GM15510 (cell line): ENCODE results near the gene XAB2.
A peak's percentile ranks its signal among the peaks of the same experiment; 100 is the strongest.

ENCODE experiments used
- POLR2A ChIP-seq: IDR thresholded peaks from 3 replicates; pipeline ENCODE4 v1.6.1; 2011; ENCODE audit warnings: borderline replicate concordance; ENCODE audit not compliant: insufficient read length; ENCODE audit errors: extremely low read depth

The XAB2 gene

DNA sequence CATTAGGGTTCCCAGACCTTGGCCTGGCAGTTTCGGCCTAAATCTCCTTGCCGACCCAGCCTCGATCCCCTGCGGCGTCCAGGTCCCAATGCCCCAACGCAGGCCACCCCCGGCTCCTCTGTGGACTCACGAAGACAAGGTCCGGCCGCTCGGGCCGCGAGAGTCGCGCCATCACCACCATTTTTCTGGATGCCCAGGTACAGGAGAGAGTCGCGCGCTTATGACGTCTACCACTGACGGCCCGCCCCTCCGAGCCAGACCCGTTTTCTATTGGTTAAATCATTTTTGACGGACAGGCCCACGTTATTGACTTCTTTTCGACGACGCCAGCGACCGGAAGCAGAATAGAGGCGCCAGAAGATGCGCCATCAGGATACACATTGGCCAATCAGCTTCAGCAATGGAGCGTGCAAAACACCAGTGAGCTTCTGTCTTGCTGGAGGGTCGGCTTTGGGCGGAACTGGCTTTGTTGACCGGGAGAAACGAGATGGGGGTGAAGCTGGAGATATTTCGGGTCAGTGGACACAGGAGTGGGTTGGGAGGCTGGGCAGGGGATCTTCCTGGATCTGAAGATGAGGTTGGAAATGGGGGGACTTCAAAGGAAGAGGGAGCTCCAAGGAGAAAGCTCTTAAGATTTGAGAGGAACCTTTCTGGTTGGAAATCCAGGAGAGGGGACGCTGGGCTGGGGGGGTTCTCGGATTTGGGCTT, at the start of gene XAB2, which contains the start of gene PET100:
Gene XAB2, minus strand, starts transcription at position 199 of the 708 bp plus-strand sequence. Its CDS starts 18 bp downstream, at position 181.
Gene PET100, plus strand, starts transcription at position 447 of the 708 bp plus-strand sequence. Its CDS starts 41 bp downstream, at position 488.
- TF ChIP-seq POLR2A: peak; percentile 43

DNA sequence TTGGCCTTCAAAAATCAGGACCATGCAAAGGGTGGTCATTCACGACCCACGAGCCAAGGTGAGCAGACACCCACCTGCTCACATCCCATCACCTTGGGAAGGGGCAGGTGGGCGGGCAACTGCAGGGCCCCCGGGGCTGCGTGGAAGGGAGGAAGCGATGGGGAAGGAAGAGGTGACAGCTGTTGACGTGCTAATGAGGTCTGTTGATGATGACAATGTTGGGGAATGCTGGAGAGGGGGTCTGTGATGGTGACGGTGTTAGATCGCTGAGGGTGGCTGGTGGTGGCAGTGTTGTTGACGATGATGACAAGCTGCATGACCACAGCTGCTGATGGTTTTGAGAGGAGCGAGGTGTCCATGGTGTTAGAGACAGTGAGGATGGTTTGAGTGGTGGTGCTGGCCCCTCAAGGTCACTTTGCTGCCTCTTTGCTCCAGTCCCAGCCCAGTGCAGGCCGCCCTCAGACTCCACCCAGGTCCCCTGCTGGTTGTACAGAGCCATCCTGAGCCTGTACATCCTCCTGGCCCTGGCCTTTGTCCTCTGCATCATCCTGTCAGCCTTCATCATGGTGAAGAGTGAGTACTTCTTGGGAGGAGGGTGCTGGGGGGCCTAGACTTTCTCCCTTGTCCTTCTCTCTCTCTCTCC, 48.4 kb upstream of the XAB2 start:
- TF ChIP-seq POLR2A: no peak

DNA sequence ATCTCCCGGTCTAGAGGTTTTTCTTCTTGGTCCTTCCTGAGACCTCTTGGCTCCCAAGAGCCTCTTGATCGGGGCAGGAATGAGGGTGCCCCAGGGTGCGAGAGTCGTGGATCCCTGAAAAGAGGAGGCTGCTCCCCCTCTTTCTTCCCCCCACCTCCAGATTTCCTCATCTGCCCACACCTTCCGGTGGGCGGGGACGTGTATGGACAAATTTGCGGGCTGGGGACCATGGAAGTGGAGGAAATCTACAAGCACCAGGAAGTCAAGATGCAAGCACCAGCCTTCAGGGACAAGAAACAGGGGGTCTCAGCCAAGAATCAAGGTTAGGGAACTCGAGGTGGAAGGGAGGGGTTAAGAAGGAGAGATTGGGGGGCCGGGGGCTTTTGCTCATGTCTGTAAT, 47.5 kb upstream of the XAB2 start, which contains the start of gene MCEMP1:
Gene MCEMP1, plus strand, starts transcription at position 237 of the 400 bp plus-strand sequence. Its CDS starts 31 bp downstream, at position 268.
- no peak for TF ChIP-seq POLR2A

GRCh38 chr19:7676376-7676775, 47.0 kb upstream of the XAB2 start:
- TF ChIP-seq POLR2A: no peak

DNA sequence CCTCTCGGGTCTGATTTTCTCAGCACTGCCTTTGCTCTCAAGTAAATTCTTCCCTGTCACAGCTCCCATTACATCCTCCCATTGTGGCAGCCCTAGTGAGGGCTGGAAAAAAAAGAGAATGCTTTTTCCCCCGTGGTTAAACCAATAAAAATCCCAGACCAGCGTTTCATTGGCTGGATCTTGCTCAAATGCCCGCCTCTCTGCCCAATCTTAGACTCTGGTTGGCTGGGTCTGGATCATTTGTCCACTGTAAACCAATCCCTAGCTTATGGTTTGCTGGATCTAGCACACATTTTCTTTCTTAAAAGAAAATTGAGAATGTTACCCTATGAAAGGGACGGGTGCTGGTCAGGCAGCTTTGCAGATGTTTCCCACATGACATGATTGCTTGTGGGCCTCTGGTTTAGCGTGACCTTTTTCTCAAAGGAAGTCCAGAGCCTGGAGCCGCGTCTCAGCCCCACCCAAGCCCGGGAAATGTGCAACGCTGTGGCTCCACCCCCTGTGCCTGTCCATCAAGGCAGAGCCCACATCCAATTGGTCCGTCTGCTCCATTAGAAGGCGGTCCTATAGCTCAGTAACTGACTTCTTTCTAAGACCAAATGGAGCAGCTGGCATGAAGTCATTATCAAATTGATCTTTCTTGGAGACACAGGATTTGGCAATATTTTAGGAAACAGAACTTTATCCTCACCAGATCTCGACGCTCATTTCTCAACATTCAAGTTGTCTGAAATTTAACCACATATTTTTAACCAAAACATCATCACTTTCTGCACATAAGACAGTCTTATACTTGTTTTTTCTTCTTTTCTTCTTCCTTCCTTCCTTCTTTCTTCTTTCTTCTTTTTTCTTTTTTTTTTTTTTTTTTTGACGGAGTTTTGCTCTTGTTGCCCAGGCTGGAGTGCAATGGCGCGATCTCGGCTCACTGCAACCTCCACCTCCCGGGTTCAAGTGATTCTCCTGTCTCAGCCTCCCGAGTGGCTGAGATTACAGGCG, 45.0 kb upstream of the XAB2 start:
- TF ChIP-seq POLR2A: no peak

GRCh38 chr19:7672522-7672921, 43.2 kb upstream of the XAB2 start:
- TF ChIP-seq POLR2A: no peak

DNA sequence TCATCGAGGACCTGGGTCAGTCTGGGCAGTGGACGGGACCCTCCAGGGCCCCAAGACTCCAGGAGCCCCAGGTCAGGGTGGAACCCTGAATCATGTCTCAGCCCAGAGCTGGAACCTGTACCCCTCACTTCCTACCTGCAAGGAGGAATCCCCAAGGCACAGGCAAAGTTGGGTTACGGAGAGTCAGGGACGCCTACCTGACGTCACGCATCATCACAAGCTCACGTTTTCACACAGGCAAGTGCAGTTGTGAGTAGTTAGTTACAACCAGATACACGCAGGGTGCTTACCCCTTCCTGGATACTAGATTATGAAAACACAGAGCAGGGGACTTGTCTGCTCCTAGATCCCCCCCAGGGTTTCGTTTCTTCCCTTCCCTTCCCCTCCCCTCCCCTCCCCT, 41.4 kb upstream of the XAB2 start:
- TF ChIP-seq POLR2A: no peak

DNA sequence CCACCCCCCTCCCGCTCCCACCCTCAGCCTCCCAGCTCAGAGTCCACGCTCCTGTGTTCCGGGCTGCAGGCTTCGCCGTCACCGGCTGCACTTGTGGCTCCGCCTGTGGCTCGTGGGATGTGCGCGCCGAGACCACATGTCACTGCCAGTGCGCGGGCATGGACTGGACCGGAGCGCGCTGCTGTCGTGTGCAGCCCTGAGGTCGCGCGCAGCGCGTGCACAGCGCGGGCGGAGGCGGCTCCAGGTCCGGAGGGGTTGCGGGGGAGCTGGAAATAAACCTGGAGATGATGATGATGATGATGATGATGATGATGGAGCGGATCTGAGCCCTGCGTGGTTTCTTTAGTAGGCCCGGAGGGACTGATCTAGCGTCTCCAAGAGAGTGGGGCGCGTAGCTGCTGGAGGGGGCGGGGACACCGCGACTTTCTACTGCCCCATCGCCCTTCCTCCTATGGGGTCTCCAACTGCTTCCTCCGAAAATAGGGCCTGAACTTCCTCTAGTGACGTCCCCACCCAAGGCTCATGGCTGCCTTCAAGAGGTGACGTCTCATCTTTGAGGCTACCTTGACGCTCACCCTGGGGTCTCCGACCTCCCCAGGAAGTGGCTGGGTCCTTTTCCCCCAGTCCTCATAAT, 40.9 kb upstream of the XAB2 start:
- TF ChIP-seq POLR2A: no peak

DNA sequence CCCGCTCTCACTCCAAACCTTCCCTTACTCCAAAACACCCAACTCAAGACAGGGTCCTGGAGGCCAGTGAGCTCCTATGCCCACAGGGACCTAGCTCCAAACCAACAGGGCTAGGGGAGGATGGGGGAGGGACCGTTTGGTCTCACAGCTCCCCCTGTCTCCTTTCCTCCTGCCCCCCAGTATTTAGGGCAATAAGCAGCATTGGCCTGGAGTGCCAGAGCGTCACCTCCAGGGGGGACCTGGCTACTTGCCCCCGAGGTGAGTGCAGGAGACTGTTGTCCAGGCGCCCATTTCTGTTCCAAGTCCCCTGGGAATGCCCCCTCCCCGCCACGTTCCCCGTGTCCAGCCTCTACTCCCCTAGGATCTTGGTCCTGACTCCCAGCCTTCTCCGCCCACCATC, 40.3 kb upstream of the XAB2 start:
- TF ChIP-seq POLR2A: no peak

DNA sequence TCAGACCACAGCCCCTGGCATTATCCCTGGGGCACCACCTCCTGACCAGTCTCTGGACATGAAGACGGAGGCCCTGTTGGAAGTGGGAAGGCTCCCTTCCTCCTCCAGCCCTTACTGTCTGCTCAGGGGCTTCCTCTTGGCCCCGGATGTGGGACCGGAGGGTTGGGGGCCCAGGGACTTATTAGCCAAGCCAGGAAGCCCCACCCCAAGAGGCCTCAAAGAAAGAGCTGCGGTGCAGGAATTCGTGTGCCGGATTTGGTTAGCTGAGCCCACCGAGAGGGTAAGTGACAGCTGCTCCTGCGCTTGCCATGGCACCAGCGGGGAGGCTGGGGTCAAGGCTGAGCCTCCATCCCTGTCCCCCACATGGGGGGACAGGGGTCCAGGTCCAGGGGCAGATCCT, 39.5 kb upstream of the XAB2 start, which contains the start of gene RETN:
Gene RETN, plus strand, starts transcription at position 208 of the 400 bp plus-strand sequence. CDS start 278 bp downstream, outside the sequence.
- TF ChIP-seq POLR2A: no peak

- no peak for TF ChIP-seq POLR2A
Observed at GRCh38 chr19:7665076-7665475, 35.7 kb upstream of the XAB2 start.

- TF ChIP-seq POLR2A: no peak
Observed at GRCh38 chr19:7663706-7664105, 34.4 kb upstream of the XAB2 start.

DNA sequence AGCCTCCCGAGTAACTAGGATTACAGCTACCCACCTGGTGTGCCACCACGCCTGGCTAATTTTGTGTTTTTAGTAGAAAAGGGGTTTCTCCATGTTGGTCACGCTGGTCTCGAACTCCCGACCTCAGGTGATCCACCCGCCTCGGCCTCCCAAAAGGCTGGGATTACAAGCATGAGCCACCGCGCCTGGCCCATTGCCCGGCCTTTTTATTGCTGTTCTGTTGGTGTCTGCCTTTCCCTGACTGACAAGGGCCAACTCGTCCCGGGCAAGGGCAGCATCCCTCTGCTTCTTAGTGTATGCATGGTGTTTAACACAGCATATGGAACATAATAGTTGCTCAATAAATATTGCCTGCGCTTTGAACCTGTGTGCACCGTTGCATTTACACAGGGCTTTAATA, 33.3 kb upstream of the XAB2 start:
- no peak for TF ChIP-seq POLR2A
